ENCODE data around the gene CCDC18. TPM values are rescaled to one million over a fixed set of nuclear protein-coding genes. Genes with fewer than 3 reads are reported as not detected.

CCDC18 gene
- total RNA-seq, 1 donor from 2014 or later, result 1.4 TPM

- TF ChIP-seq CTCF (IDR thresholded peaks at IDR 0.05), result no peak
- intact Hi-C loops (cut with DNase I), result no loop called here
- Histone ChIP-seq H3K4me3 (no peak overlapping the region), H3K36me3 (no peaks in the 10 kb centered on the region), H3K9me3 (peaks cover 0 to 4% of the 10 kb centered on the region in 2 donors), H3K27me3 (no peaks in the 10 kb centered on the region), H3K4me1 (no peaks in the 10 kb centered on the region), H3K27ac (no peak overlapping the region)
- DNase-seq (ENCODE audit: low spot score in 2 of 2), result no peak
Observed at GRCh38 chr1:93283496-93283895, 103.0 kb downstream of the CCDC18 start.

- intact Hi-C loops (cut with DNase I), result no loop called here
- no peak overlapping the region for H3K4me3 ChIP-seq
- no peak overlapping the region for H3K27ac ChIP-seq
- DNase-seq (ENCODE audit: low spot score in 2 of 2), result no peak
- H3K9me3 ChIP-seq, result no peaks in the 10 kb centered on the region
- no peaks in the 10 kb centered on the region for H3K27me3 ChIP-seq
- TF ChIP-seq CTCF (IDR thresholded peaks at IDR 0.05), result no peak
- peaks cover 0 to 9% of the 10 kb centered on the region in 2 donors for H3K36me3 ChIP-seq
- no peaks in the 10 kb centered on the region for H3K4me1 ChIP-seq
Observed at GRCh38 chr1:93288558-93288957, 108.0 kb downstream of the CCDC18 start.

GRCh38 chr1:93296555-93297154 is 116.1 kb downstream of the CCDC18 start:
- no peak overlapping the region for H3K4me3 ChIP-seq
- H3K27ac ChIP-seq, result no peak overlapping the region
- H3K4me1 ChIP-seq, result no peaks in the 10 kb centered on the region
- H3K27me3 ChIP-seq, result no peaks in the 10 kb centered on the region
- DNase-seq (ENCODE audit: low spot score in 2 of 2), result no peak
- peaks cover 0 to 6% of the 10 kb centered on the region in 2 donors for H3K36me3 ChIP-seq
- intact Hi-C loops (cut with DNase I), result no loop called here
- no peak for TF ChIP-seq CTCF (IDR thresholded peaks at IDR 0.05)
- no peaks in the 10 kb centered on the region for H3K9me3 ChIP-seq

GRCh38 chr1:93301131-93301530 is 120.6 kb downstream of the CCDC18 start:
- intact Hi-C loops (cut with DNase I), result loop anchor here (10.0 kb wide), 2 partner anchors 134 to 254 kb away; no protein-coding TSS in a partner anchor

GRCh38 chr1:93302078-93302477 is 121.6 kb downstream of the CCDC18 start:
- no peak overlapping the region for H3K27ac ChIP-seq
- no peaks in the 10 kb centered on the region for H3K9me3 ChIP-seq
- H3K4me1 ChIP-seq, result no peaks in the 10 kb centered on the region
- TF ChIP-seq CTCF (IDR thresholded peaks at IDR 0.05), result no peak
- intact Hi-C loops (cut with DNase I), result loop anchor here (10.0 kb wide), 2 partner anchors 133 to 253 kb away; no protein-coding TSS in a partner anchor
- peaks cover 0 to 6% of the 10 kb centered on the region in 2 donors for H3K36me3 ChIP-seq
- no peak for DNase-seq (ENCODE audit: low spot score in 2 of 2)
- no peaks in the 10 kb centered on the region for H3K27me3 ChIP-seq
- H3K4me3 ChIP-seq, result no peak overlapping the region

More at GRCh38 chr1:93301131-93301530, 120.6 kb downstream of the CCDC18 start:
- no peaks in the 10 kb centered on the region for H3K4me1 ChIP-seq
- H3K36me3 ChIP-seq, result peaks cover 0 to 6% of the 10 kb centered on the region in 2 donors
- DNase-seq (ENCODE audit: low spot score in 2 of 2), result no peak
- H3K27me3 ChIP-seq, result no peaks in the 10 kb centered on the region
- H3K27ac ChIP-seq, result no peak overlapping the region
- no peak for TF ChIP-seq CTCF (IDR thresholded peaks at IDR 0.05)
- H3K9me3 ChIP-seq, result no peaks in the 10 kb centered on the region
- H3K4me3 ChIP-seq, result no peak overlapping the region
